Measurements from ENCODE around the gene KCND3. TPM values are rescaled to one million over a fixed set of nuclear protein-coding genes. Genes with fewer than 3 reads are reported as not detected.

KCND3 gene
- total RNA-seq, 1 donor, result 0.09 TPM

DNA sequence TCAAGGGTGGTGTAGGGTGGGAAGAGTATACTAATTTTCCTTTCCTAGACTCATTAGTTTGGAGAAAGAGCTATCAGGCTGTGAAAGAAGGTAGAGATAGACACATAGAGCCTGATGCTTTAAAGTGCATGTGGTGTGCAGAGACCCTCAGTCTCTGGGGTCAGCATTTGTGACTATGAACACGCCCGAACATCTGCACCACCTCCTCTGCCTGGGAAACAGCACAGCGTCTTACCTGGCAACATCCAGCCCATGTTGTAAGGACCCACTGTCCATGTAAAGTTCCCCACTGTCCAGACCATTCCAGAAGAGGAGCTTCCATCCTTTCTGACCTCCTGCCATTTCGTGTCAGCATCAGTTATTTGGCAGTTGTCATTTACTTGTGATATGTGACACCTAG is 83.4 kb downstream of the KCND3 start:
- no peak overlapping the region for H3K4me3 ChIP-seq (ENCODE audit: low read depth, low read length)
- DNase-seq (ENCODE audit: low read depth), result no peak
- TF ChIP-seq, protein P1, sequence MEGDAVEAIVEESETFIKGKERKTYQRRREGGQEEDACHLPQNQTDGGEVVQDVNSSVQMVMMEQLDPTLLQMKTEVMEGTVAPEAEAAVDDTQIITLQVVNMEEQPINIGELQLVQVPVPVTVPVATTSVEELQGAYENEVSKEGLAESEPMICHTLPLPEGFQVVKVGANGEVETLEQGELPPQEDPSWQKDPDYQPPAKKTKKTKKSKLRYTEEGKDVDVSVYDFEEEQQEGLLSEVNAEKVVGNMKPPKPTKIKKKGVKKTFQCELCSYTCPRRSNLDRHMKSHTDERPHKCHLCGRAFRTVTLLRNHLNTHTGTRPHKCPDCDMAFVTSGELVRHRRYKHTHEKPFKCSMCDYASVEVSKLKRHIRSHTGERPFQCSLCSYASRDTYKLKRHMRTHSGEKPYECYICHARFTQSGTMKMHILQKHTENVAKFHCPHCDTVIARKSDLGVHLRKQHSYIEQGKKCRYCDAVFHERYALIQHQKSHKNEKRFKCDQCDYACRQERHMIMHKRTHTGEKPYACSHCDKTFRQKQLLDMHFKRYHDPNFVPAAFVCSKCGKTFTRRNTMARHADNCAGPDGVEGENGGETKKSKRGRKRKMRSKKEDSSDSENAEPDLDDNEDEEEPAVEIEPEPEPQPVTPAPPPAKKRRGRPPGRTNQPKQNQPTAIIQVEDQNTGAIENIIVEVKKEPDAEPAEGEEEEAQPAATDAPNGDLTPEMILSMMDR (IDR thresholded peaks at IDR 0.05; ENCODE audit: insufficient read depth, low read length), result no peak

DNA sequence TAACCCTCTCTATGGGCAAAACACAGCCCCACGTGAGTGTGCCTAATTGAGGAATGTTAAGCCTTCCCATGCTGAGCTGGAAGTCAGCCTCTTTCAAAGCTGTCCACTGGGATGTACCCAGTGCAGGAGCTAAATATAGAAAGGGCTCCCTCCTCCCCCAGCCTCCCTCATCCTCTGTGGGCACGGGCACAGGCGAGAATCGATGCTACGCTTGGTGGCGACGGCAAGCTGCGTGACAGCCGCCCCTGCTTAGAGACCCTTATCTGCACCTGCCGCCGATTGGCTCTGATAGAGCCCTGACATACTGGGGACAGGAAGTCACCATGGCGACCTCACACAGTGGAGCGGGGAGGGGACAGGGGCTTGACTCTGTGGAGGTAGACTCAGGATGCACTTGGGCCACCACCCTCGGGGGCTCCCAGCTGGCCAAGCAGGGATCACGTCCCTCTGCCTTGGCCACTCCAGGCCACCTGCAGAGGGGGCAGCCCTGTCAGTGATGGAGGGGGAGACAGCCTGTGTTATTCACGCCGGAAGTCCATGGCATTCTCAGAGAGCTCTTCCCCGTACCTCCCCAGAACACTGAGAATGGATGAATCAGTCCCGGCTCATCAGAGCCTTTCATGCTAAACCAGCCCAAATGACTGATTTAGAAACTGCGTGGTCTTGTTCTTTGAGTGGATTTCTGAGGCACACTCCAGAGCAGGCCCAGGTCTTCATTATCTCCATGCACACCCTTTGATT is 84.8 kb downstream of the KCND3 start:
- TF ChIP-seq, protein P1 (IDR thresholded peaks at IDR 0.05; ENCODE audit: insufficient read depth, low read length), result no peak
- no peak overlapping the region for H3K4me3 ChIP-seq (ENCODE audit: low read depth, low read length)
- DNase-seq (ENCODE audit: low read depth), result no peak

DNA sequence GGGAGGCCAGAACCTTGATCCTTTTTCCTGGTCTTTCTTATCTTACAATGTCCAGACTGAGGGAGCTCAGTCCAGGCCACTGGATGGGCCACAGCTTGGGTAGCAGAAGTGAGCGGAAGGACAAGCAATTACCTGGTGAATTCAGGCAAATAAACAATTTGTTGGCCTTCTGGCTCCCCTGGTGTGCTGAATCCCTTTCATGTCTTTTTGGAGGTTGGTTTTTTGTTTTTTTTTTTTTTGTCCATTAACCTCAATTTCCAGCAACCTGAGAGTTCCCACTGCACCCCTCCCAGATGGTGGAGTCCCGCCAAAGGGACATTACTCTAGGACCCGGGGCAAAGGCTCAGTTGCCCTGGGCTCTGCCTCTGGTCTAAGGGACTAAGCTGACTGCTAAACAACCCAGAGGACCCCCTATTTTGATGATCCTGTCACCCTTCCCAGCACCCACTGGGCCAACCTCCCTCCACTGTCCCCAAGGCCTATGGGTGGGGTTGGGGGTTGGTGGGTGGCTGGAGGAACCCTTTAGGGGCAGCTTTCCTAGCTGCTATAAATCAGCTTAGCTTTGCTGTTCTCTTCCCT is 85.5 kb downstream of the KCND3 start:
- TF ChIP-seq, protein P1 (IDR thresholded peaks at IDR 0.05; ENCODE audit: insufficient read depth, low read length), result no peak
- no peak overlapping the region for H3K4me3 ChIP-seq (ENCODE audit: low read depth, low read length)
- DNase-seq (ENCODE audit: low read depth), result no peak

DNA sequence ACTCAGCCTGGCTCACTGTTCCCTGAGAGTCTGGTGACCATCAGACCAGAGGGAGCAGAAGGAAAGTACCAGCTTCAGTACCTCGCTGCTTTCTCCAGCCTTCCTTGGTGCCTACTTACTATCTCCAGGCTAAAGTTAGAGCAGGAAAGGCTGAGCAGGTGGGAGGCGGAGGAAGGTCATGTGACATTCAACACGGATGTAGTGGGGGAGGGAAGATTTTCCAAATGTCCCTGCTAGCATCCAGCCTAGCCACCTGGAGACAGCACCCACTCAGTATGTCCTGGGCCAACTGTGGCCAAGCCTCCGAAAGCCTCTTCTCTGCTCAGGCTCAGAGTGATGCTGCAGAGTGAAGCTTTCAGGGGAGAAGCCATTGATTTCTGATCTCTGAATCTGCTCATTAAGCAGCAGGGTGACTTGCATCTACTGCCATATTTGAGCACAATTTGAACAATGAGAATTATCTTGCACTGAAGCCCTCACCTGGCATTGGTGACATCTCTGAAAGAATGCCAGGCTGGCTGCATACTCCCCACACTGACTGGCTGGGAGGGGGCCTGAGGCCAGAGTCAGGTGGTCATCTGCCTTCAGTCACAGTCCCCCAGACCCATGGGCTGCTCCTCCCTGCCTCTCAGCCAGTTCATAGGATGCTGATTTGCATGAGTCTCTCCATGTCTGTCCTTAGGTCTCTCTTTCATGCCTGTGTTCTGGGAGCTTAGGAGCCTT is 86.2 kb downstream of the KCND3 start:
- DNase-seq (ENCODE audit: low read depth), result no peak
- TF ChIP-seq, protein P1 (IDR thresholded peaks at IDR 0.05; ENCODE audit: insufficient read depth, low read length), result no peak
- no peak overlapping the region for H3K4me3 ChIP-seq (ENCODE audit: low read depth, low read length)

DNA sequence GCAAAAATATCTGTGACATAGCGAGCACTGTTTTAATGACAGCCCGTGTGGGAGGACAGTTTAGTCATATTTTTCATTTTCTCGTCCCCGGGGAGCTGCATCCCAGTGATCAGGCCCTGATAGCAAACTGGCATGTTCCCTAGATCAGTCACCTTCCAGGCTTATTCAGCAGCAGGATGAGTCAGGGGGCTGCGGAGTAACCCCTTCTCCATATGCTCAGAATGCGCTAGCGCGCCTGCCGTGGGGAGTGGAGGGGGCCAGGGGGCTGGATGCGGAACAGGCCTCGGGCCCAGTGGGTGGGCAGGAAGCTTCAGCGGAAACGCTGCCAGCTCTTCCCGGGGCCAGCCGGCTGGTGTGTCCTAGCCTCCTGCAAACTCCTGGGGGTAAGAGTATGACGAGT is 94.0 kb downstream of the KCND3 start:
- DNase-seq (ENCODE audit: low read depth), result no peak
- TF ChIP-seq, protein P1 (IDR thresholded peaks at IDR 0.05; ENCODE audit: insufficient read depth, low read length), result no peak
- H3K4me3 ChIP-seq (ENCODE audit: low read depth, low read length), result no peak overlapping the region

DNA sequence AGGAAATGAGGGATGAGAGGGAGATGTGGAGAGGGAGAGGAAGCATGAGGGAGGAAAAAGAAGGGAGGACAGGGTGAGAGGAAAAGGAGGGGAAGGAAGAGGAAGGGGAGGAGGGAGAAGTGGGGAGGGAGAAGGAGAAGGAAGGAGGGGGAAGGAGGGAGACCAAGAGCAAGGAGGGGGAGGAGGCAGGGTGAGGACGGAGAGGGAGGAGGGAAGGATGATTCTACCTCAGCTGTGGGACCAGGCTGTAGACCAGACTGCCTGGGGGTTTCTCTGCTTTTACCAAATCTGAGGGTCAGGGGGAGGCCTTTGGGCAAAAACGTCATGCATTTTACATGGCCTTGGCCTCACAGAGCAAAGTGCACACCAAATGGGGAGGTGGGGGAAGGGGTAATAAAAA is 94.5 kb downstream of the KCND3 start:
- no peak overlapping the region for H3K4me3 ChIP-seq (ENCODE audit: low read depth, low read length)
- DNase-seq (ENCODE audit: low read depth), result no peak
- TF ChIP-seq, protein P1 (IDR thresholded peaks at IDR 0.05; ENCODE audit: insufficient read depth, low read length), result no peak
